Esophagus squamous epithelium (tissue), 4 donors: Measurements from ENCODE around the gene TBC1D5.

Experiments
- POLR2A ChIP-seq, 4 donors: fragments of 450-650 bp; IDR thresholded peaks; one replicate each; pipeline ENCODE4 v1.6.1; 2017; ENCODE audit warnings: antibody characterized with exemption in 4 of 4, mild to moderate bottlenecking in 4 of 4, moderate library complexity in 3 of 4
- TF ChIP-seq, protein P1 (sequence below), 6 experiments: fragments of 450-650 bp in 4 of 6; fragments of 200-600 bp in 2 of 6; sonication (generic) in 2 of 6; IDR thresholded peaks; one replicate each; pipeline ENCODE4 v1.5.1; 2016 to 2019; ENCODE audit warnings: antibody characterized with exemption in 6 of 6, mild to moderate bottlenecking in 4 of 6, moderate library complexity in 4 of 6

DNA sequence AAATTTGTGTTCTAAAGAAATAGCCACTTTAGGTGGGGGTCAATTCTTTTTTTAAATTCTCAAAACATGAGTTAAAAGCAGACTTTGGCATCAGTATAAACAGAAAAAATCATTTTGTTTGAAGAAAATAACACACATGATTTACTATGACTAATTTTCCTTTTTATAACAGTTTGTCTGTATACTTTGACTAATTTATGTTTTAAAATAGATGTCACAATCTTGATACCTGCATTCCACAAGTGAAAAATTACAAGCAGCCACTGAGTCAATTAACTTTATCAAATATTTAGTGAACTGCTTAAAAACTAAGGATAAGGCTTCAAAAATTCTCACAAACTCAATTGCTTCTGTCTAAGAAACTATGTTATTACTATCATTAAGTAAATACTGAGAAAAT, 235.0 kb downstream of the TBC1D5 start:
- TF ChIP-seq, protein P1, sequence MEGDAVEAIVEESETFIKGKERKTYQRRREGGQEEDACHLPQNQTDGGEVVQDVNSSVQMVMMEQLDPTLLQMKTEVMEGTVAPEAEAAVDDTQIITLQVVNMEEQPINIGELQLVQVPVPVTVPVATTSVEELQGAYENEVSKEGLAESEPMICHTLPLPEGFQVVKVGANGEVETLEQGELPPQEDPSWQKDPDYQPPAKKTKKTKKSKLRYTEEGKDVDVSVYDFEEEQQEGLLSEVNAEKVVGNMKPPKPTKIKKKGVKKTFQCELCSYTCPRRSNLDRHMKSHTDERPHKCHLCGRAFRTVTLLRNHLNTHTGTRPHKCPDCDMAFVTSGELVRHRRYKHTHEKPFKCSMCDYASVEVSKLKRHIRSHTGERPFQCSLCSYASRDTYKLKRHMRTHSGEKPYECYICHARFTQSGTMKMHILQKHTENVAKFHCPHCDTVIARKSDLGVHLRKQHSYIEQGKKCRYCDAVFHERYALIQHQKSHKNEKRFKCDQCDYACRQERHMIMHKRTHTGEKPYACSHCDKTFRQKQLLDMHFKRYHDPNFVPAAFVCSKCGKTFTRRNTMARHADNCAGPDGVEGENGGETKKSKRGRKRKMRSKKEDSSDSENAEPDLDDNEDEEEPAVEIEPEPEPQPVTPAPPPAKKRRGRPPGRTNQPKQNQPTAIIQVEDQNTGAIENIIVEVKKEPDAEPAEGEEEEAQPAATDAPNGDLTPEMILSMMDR (IDR thresholded peaks at IDR 0.05) = no peak
- TF ChIP-seq POLR2A (IDR thresholded peaks at IDR 0.05) = no peak
